Esophagus squamous epithelium (tissue), 5 donors: ENCODE results near the gene CWC27. TPM values are rescaled to one million over a fixed set of nuclear protein-coding genes. Genes with fewer than 3 reads are reported as not detected.

Experiments
- DNase-seq: peaks from one replicate; lab custom pipeline; 2025; lab: John Stamatoyannopoulos, UW
- H3K27ac ChIP-seq, 4 donors: fragments of 200-600 bp; sonication (generic); one replicate each; pipeline ENCODE4 v1.5.1; 2016 to 2019; ENCODE audit warnings: mild to moderate bottlenecking in 1 of 4
- H3K27me3 ChIP-seq, 4 donors: fragments of 200-600 bp; sonication (generic); 1 replicate in 3 of 4; 2 replicates in 1 of 4; pipeline versions ENCODE4 v1.5.1 to v1.6.0; 2017 to 2021; ENCODE audit warnings: antibody characterized with exemption in 1 of 4
- H3K36me3 ChIP-seq, 3 donors: fragments of 200-600 bp; sonication (generic); one replicate each; pipeline ENCODE4 v1.5.1; 2016 to 2019
- H3K4me1 ChIP-seq, 3 donors: fragments of 200-600 bp; sonication (generic); one replicate each; pipeline ENCODE4 v1.5.1; 2017 to 2019
- H3K4me3 ChIP-seq, 4 donors: fragments of 200-600 bp; sonication (generic); 1 replicate in 3 of 4; 2 replicates in 1 of 4; pipeline ENCODE4 v1.5.1; 2016 to 2019; ENCODE audit warnings: mild to moderate bottlenecking in 2 of 4, moderate library complexity in 1 of 4
- H3K9me3 ChIP-seq, 3 donors: fragments of 200-600 bp; sonication (generic); one replicate each; pipeline ENCODE4 v1.5.1; 2016 to 2019
- CTCF ChIP-seq, 6 experiments: fragments of 450-650 bp in 4 of 6; fragments of 200-600 bp in 2 of 6; sonication (generic) in 2 of 6; IDR thresholded peaks; one replicate each; pipeline ENCODE4 v1.5.1; 2016 to 2019; ENCODE audit warnings: antibody characterized with exemption in 6 of 6, mild to moderate bottlenecking in 4 of 6, moderate library complexity in 4 of 6
- POLR2A ChIP-seq, 4 donors: fragments of 450-650 bp; IDR thresholded peaks; one replicate each; pipeline ENCODE4 v1.6.1; 2017; ENCODE audit warnings: antibody characterized with exemption in 4 of 4, mild to moderate bottlenecking in 4 of 4, moderate library complexity in 3 of 4
- WGBS, 2 donors: methylation state at CpG; one replicate each; pipeline ENCODE4 v1.1.5; 2018; 5-methylcytosine and 5-hydroxymethylcytosine counted together
- intact Hi-C: fragments of 100-400 bp; cut with DNase I; formaldehyde crosslinking; loops from one replicate; pipeline ENCODE4 v1.15.0; 2022
- total RNA-seq, 4 donors: library from RNA; depleted of rRNA; stranded (reverse); fragments of >200 nt; gene quantifications; one replicate each; pipeline ENCODE4 v1.1.0, GENCODE V29; 2016
- donor health status: DM: yes; HTN: yes; CAD: no.

CWC27 gene
- total RNA-seq, 4 donors from 2014 or later: 9.9 to 15.6 (median 12.1) TPM

GRCh38 chr5:65047948-65048690, 279.4 kb downstream of the CWC27 start:
- Histone ChIP-seq H3K4me1 (no peaks in the 10 kb centered on the region), H3K9me3 (no peaks in the 10 kb centered on the region), H3K36me3 (no peaks in the 10 kb centered on the region), H3K27ac (no peak overlapping the region), H3K4me3 (no peak overlapping the region), H3K27me3 (no peaks in the 10 kb centered on the region)
- 47 to 57% methylated on average over 2 of the region's 2 CpGs for WGBS, 2 donors
- TF ChIP-seq CTCF (IDR thresholded peaks at IDR 0.05) (no peak), POLR2A (IDR thresholded peaks at IDR 0.05) (no peak)
- DNase-seq: no peak
- intact Hi-C loops: no loop called here

- no peak for DNase-seq
- Histone ChIP-seq H3K4me3 (no peak overlapping the region), H3K27me3 (no peaks in the 10 kb centered on the region), H3K9me3 (no peaks in the 10 kb centered on the region), H3K27ac (no peak overlapping the region), H3K4me1 (no peaks in the 10 kb centered on the region), H3K36me3 (no peaks in the 10 kb centered on the region)
- TF ChIP-seq CTCF (IDR thresholded peaks at IDR 0.05) (no peak), POLR2A (IDR thresholded peaks at IDR 0.05) (no peak)
- intact Hi-C loops: no loop called here
Measured at GRCh38 chr5:65050140-65050539, 281.4 kb downstream of the CWC27 start.

- Histone ChIP-seq H3K4me3 (no peak overlapping the region), H3K27me3 (no peaks in the 10 kb centered on the region), H3K4me1 (no peaks in the 10 kb centered on the region), H3K36me3 (no peaks in the 10 kb centered on the region), H3K27ac (no peak overlapping the region), H3K9me3 (no peaks in the 10 kb centered on the region)
- 61 to 66% methylated on average over 5 of the region's 5 CpGs for WGBS, 2 donors
- DNase-seq: no peak
- TF ChIP-seq POLR2A (IDR thresholded peaks at IDR 0.05): no peak
- TF ChIP-seq CTCF (IDR thresholded peaks at IDR 0.05): no peak
- intact Hi-C loops: no loop called here
Measured at GRCh38 chr5:65050826-65051498, 282.2 kb downstream of the CWC27 start.

- intact Hi-C loops: no loop called here
- TF ChIP-seq CTCF (IDR thresholded peaks at IDR 0.05): no peak
- TF ChIP-seq POLR2A (IDR thresholded peaks at IDR 0.05): no peak
- Histone ChIP-seq H3K27ac (no peak overlapping the region), H3K36me3 (no peaks in the 10 kb centered on the region), H3K9me3 (no peaks in the 10 kb centered on the region), H3K4me1 (no peaks in the 10 kb centered on the region), H3K4me3 (no peak overlapping the region), H3K27me3 (no peaks in the 10 kb centered on the region)
- 94 to 95% methylated on average over 1 of the region's 1 CpG for WGBS, 2 donors
- DNase-seq: no peak
Measured at GRCh38 chr5:65055938-65056337, 287.2 kb downstream of the CWC27 start.
